GM12801 (cell line): ENCODE data around the gene NINJ2.

Source experiments
- CTCF ChIP-seq: IDR thresholded peaks from one replicate; pipeline ENCODE4 v1.5.1; 2011; ENCODE audit warnings: control low read depth; ENCODE audit not compliant: insufficient read length; ENCODE audit errors: extremely low read depth

NINJ2 gene

GRCh38 chr12:647385-648085, 15.7 kb downstream of the NINJ2 start:
- no peak for TF ChIP-seq CTCF

GRCh38 chr12:646442-647384, 16.5 kb downstream of the NINJ2 start:
- no peak for TF ChIP-seq CTCF

GRCh38 chr12:645563-646071, 17.6 kb downstream of the NINJ2 start:
- TF ChIP-seq CTCF: no peak

GRCh38 chr12:644818-645552, 18.3 kb downstream of the NINJ2 start:
- TF ChIP-seq CTCF: no peak

GRCh38 chr12:644303-644639, 19.0 kb downstream of the NINJ2 start:
- TF ChIP-seq CTCF: no peak

GRCh38 chr12:643475-644302, 19.6 kb downstream of the NINJ2 start:
- no peak for TF ChIP-seq CTCF
